Gastrocnemius medialis (tissue), 4 donors: Measurements from ENCODE around the gene E2F4. TPM values are rescaled to one million over a fixed set of nuclear protein-coding genes. Genes with fewer than 3 reads are reported as not detected.

Experiments used
- ATAC-seq, 2 donors: fragments of 150-250 bp; one replicate each; pipeline ENCODE4 v1.9.1; 2016
- DNase-seq, 2 donors: peaks; one replicate each; pipeline ENCODE4 v3.0.0-alpha.2; 2019
- H3K27ac ChIP-seq, 4 donors: fragments of 200-600 bp; sonication (generic); 1 replicate in 1 of 4; 2 replicates in 3 of 4; pipeline ENCODE4 v1.5.1; 2016 to 2018; ENCODE audit warnings: mild to moderate bottlenecking in 2 of 4, moderate library complexity in 1 of 4
- H3K27me3 ChIP-seq, 3 donors: fragments of 200-600 bp; sonication (generic) in 2 of 3; 1 replicate in 1 of 3; 2 replicates in 2 of 3; pipeline versions ENCODE4 v1.5.1 to v1.6.0; 2016 to 2019; ENCODE audit warnings: mild to moderate bottlenecking in 1 of 3, moderate library complexity in 1 of 3
- H3K36me3 ChIP-seq, 2 donors: fragments of 200-600 bp; sonication (generic) in 1 of 2; one replicate each; pipeline ENCODE4 v1.5.1; 2017 to 2018
- H3K4me1 ChIP-seq, 2 donors: fragments of 200-600 bp; sonication (generic) in 1 of 2; one replicate each; pipeline ENCODE4 v1.5.1; 2016 to 2017; ENCODE audit warnings: mild to moderate bottlenecking in 2 of 2
- H3K4me3 ChIP-seq, 4 donors: fragments of 200-600 bp; sonication (generic) in 3 of 4; 1 replicate in 1 of 4; 2 replicates in 3 of 4; pipeline ENCODE4 v1.5.1; 2016 to 2019; ENCODE audit warnings: mild to moderate bottlenecking in 2 of 4
- H3K9me3 ChIP-seq, 3 donors: fragments of 200-600 bp; sonication (generic) in 2 of 3; 1 replicate in 1 of 3; 2 replicates in 2 of 3; pipeline ENCODE4 v1.5.1; 2016 to 2019
- POLR2A ChIP-seq, 2 donors: fragments of 450-650 bp; IDR thresholded peaks; one replicate each; pipeline ENCODE4 v1.6.1; 2017; ENCODE audit warnings: antibody characterized with exemption in 2 of 2, mild to moderate bottlenecking in 2 of 2, moderate library complexity in 2 of 2
- in situ Hi-C, 4 donors: fragments of 200-750 bp; cut with MboI; loops; one replicate each; pipeline versions ENCODE4 v1.15.0 to v1.8.0; 2017; ENCODE audit warnings: low sequenced_read_pairs in 4 of 4
- intact Hi-C: fragments of 100-400 bp; cut with DNase I; formaldehyde crosslinking; loops from one replicate; pipeline ENCODE4 v1.15.1; 2023; ENCODE audit warnings: low total_unique reads
- total RNA-seq, 4 donors: library from RNA; depleted of rRNA; stranded (reverse); fragments of >200 nt; gene quantifications; one replicate each; pipeline versions ENCODE4 v1.1.0 to v1.2.3, GENCODE V29; 2016
- TF ChIP-seq, protein P1 (sequence below), 5 experiments: fragments of 450-650 bp in 3 of 5; fragments of 200-600 bp in 2 of 5; sonication (generic) in 2 of 5; IDR thresholded peaks in 4 of 5; conservative IDR thresholded peaks in 1 of 5; 1 replicate in 4 of 5; 2 replicates in 1 of 5; pipeline ENCODE4 v1.5.1; 2016 to 2019; ENCODE audit warnings: antibody characterized with exemption in 5 of 5, mild to moderate bottlenecking in 3 of 5, moderate library complexity in 3 of 5

E2F4 gene
- total RNA-seq, 4 donors from 2014 or later: 67.8 to 114 (median 96.5) TPM

DNA sequence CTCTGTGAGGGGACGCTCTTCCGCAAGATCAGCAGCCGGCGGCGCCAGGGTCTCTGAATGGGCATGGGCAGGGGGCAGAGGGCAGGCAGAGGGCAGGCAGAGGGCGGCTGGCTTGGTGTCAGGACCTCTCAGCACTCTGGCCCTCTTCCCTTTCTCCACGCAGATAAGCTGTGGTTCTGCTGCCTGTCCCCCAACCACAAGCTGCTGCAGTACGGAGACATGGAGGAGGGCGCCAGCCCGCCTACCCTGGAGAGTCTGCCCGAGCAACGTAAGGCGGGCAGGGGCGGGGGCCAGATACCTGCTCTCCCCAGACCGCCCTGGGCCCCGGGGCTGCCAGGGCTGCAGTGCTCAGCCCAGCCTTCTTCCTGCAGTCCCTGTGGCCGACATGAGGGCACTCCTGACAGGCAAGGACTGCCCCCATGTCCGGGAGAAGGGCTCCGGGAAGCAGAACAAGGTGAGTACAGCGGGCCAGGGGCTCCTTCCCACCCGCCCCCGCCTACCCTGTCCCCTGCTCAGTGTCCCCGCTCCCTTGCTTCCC is 11.1 kb downstream of the E2F4 start:
- no peak overlapping the region for H3K4me3 ChIP-seq
- DNase-seq (no peak), ATAC-seq (no peak)
- no peaks in the 10 kb centered on the region for H3K27me3 ChIP-seq
- H3K27ac ChIP-seq: no peak overlapping the region
- intact Hi-C loops: no loop called here
- no peak for TF ChIP-seq POLR2A (IDR thresholded peaks at IDR 0.05)
- TF ChIP-seq, protein P1, sequence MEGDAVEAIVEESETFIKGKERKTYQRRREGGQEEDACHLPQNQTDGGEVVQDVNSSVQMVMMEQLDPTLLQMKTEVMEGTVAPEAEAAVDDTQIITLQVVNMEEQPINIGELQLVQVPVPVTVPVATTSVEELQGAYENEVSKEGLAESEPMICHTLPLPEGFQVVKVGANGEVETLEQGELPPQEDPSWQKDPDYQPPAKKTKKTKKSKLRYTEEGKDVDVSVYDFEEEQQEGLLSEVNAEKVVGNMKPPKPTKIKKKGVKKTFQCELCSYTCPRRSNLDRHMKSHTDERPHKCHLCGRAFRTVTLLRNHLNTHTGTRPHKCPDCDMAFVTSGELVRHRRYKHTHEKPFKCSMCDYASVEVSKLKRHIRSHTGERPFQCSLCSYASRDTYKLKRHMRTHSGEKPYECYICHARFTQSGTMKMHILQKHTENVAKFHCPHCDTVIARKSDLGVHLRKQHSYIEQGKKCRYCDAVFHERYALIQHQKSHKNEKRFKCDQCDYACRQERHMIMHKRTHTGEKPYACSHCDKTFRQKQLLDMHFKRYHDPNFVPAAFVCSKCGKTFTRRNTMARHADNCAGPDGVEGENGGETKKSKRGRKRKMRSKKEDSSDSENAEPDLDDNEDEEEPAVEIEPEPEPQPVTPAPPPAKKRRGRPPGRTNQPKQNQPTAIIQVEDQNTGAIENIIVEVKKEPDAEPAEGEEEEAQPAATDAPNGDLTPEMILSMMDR (IDR thresholded peaks at IDR 0.05 in 4 of 5, conservative IDR thresholded peaks at IDR 0.05 in 1 of 5): no peak
- in situ Hi-C loops: no loop called here
- H3K9me3 ChIP-seq: no peaks in the 10 kb centered on the region
- peaks cover 7 to 18% of the 10 kb centered on the region in 2 donors for H3K4me1 ChIP-seq
- peaks cover 0 to 19% of the 10 kb centered on the region in 2 donors for H3K36me3 ChIP-seq

DNA sequence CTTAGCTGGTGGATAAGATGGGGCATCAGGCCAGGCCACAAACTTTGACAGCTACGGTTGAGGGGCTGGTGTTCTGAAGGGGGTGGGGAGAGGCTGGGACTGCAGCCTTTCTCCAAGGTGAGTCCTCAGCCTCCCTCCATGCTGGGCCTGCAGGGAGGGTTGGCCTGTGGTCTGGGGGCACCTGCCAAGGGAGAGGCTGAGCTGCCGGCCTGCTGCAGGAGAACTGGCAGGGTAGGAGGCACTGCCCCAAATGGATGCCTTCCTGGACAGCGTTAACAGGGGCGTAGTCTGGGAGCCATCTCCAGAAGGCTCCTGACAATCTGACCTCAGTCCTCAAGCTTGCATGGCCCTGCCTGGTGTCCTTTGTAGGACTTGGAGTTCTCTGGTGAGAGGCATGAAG is 12.1 kb downstream of the E2F4 start:
- in situ Hi-C loops: no loop called here
- no peak for ATAC-seq

DNA sequence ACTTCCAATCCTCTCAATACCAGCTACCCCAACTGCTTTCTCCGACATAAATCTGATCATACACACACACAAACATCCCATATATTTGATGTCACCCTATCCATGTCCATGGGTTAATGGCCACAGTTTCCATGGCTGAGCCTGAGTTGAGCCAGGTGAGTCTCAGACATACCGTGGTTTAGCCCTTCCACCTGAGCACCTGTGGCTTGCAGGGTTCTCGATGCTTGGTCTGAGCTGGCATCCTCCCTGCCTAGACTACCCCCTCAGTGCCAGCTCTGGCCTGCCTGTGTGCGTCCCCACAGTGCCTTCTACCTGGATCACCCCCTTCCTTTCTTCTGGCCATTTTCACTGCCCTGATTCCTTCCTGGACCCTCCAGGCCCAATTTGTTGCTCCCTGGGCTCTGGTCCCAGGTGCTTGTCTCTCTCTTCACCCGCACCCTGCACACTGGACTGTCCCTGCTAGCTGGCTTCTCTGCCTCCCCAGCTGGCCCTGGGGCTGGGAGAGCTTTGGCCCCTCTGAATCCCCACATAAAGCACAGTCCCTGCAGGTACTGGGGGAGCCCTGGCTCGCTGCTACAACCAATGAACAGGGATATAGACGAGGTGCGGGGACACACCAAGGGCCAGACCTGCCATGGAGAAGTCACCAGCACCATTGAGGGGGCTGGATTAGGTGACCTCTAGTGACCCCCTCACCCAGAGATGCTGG is 14.3 kb downstream of the E2F4 start:
- intact Hi-C loops: no loop called here
- no peak overlapping the region for H3K4me3 ChIP-seq
- H3K4me1 ChIP-seq: peaks cover 23 to 24% of the 10 kb centered on the region in 2 donors
- H3K9me3 ChIP-seq: no peaks in the 10 kb centered on the region
- ATAC-seq (no peak), DNase-seq (no peak)
- in situ Hi-C loops: no loop called here
- TF ChIP-seq POLR2A (IDR thresholded peaks at IDR 0.05): no peak
- TF ChIP-seq, protein P1 (IDR thresholded peaks at IDR 0.05 in 4 of 5, conservative IDR thresholded peaks at IDR 0.05 in 1 of 5): no peak
- no peaks in the 10 kb centered on the region for H3K27me3 ChIP-seq
- peaks cover 0 to 19% of the 10 kb centered on the region in 2 donors for H3K36me3 ChIP-seq
- H3K27ac ChIP-seq: no peak overlapping the region

More for the DNA sequence above, 12.1 kb downstream of the E2F4 start:
- no peaks in the 10 kb centered on the region for H3K9me3 ChIP-seq
- peaks cover 12 to 20% of the 10 kb centered on the region in 2 donors for H3K4me1 ChIP-seq
- H3K27me3 ChIP-seq: no peaks in the 10 kb centered on the region
- H3K4me3 ChIP-seq: no peak overlapping the region
- H3K36me3 ChIP-seq: peaks cover 0 to 19% of the 10 kb centered on the region in 2 donors
- TF ChIP-seq POLR2A (IDR thresholded peaks at IDR 0.05): no peak
- TF ChIP-seq, protein P1 (IDR thresholded peaks at IDR 0.05 in 4 of 5, conservative IDR thresholded peaks at IDR 0.05 in 1 of 5): no peak
- intact Hi-C loops: no loop called here
- no peak for DNase-seq
- no peak overlapping the region for H3K27ac ChIP-seq

- H3K36me3 ChIP-seq: peaks cover 0 to 16% of the 10 kb centered on the region in 2 donors
- peaks cover 23 to 24% of the 10 kb centered on the region in 2 donors for H3K4me1 ChIP-seq
- ATAC-seq (no peak), DNase-seq (no peak)
- no peak overlapping the region for H3K4me3 ChIP-seq
- in situ Hi-C loops (no loop called here), intact Hi-C loops (no loop called here)
- TF ChIP-seq, protein P1 (IDR thresholded peaks at IDR 0.05 in 4 of 5, conservative IDR thresholded peaks at IDR 0.05 in 1 of 5): no peak
- TF ChIP-seq POLR2A (IDR thresholded peaks at IDR 0.05): no peak
- H3K9me3 ChIP-seq: no peaks in the 10 kb centered on the region
- no peaks in the 10 kb centered on the region for H3K27me3 ChIP-seq
- peak overlapping the region; percentile 53 to 83 (median 70) for H3K27ac ChIP-seq
Measured at GRCh38 chr16:67206838-67207248, 14.9 kb downstream of the E2F4 start.
